Mesodermal cell (in vitro differentiated cells): ENCODE results near the gene FMO4.
"Not testable (repeated sequence)": the region's sequence is repeated elsewhere in the genome, so short reads cannot be mapped to it uniquely, and the experiment has no call there.

Experiments used
- H3K27ac ChIP-seq: 2 replicates; pipeline ENCODE4 v1.7.0; 2013; ENCODE audit warnings: mild to moderate bottlenecking, low read depth, low read length, moderate library complexity; ENCODE audit not compliant: severe bottlenecking
- H3K36me3 ChIP-seq: 2 replicates; pipeline ENCODE4 v1.7.1; 2013; ENCODE audit warnings: mild to moderate bottlenecking, low read length, moderate library complexity; ENCODE audit not compliant: control insufficient read depth, insufficient read depth
- H3K4me1 ChIP-seq: one replicate; pipeline ENCODE4 v1.7.1; 2013; ENCODE audit warnings: mild to moderate bottlenecking, low read length; ENCODE audit not compliant: insufficient read depth, control insufficient read depth, poor library complexity, severe bottlenecking
- H3K4me3 ChIP-seq: 2 replicates; pipeline ENCODE4 v1.7.0; 2013; ENCODE audit warnings: low read length, control low read depth, mild to moderate bottlenecking; ENCODE audit not compliant: insufficient read depth, poor library complexity, severe bottlenecking; ENCODE audit errors: extremely low read depth
- H3K9me3 ChIP-seq: 2 replicates; pipeline ENCODE4 v1.7.1; 2013; ENCODE audit warnings: mild to moderate bottlenecking, low read length, moderate library complexity; ENCODE audit not compliant: control insufficient read depth
- WGBS, 2 experiments: methylation state at CpG; one replicate each; pipeline ENCODE4 v1.1.5; 2013; ENCODE audit warnings: missing lambda C conversion rate in 2 of 2; ENCODE audit not compliant: insufficient coverage in 2 of 2; 5-methylcytosine and 5-hydroxymethylcytosine counted together

Gene FMO4

DNA sequence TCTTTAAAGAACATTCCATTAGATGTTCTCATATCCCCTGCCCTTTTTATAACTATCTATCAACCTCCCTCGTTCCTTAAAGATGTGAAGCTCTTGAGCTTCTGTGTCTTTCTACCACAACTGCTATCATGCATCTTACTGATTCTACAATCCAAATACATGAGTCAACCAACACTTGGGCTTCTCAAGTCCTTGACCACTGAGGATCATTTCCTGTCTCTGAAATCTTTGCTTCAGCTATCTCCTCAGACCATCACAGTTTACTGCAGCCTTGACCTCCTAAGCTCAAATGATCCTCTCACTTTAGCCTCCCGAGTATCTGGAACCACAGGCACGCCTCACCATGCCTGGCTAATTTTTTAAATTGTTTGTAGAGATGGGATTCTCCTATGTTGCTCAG lies 75.2 kb downstream of the FMO4 start:
- 86 to 91% methylated on average over 1 of the region's 3 CpGs for WGBS, 2 experiments
- Histone ChIP-seq H3K4me1 (peaks cover 7% of the 10 kb centered on the region), H3K4me3 (no peak overlapping the region), H3K36me3 (no peaks in the 10 kb centered on the region), H3K9me3 (no peaks in the 10 kb centered on the region), H3K27ac (no peak overlapping the region)

DNA sequence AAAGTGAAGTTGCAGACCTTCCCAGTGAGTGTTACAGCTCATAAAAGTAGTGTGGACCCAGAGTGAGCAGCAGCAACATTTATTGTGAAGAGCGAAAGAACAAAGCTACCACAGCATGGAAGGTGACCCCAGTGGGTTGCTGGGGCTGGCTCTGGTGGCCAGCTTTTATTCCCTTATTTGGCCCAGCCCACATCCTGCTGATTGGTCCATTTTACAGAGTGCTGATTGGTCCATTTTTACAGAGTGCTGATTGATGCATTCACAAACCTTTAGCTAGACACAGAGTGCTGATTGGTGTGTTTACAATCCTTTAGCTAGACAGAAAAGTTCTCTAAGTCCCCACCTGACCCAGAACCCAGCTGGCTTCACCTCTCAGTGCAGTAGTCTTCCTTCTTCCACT lies 76.8 kb downstream of the FMO4 start:
- WGBS, 2 experiments = 78% methylated on average over 1 of the region's 1 CpG
- not testable (repeated sequence) for H3K4me3 ChIP-seq, H3K4me1 ChIP-seq, H3K36me3 ChIP-seq, H3K9me3 ChIP-seq, H3K27ac ChIP-seq
